ENCODE data around the gene TCAF2.
"Not testable (repeated sequence)": the region's sequence is repeated elsewhere in the genome, so short reads cannot be mapped to it uniquely, and the experiment has no call there.

The TCAF2 gene

DNA sequence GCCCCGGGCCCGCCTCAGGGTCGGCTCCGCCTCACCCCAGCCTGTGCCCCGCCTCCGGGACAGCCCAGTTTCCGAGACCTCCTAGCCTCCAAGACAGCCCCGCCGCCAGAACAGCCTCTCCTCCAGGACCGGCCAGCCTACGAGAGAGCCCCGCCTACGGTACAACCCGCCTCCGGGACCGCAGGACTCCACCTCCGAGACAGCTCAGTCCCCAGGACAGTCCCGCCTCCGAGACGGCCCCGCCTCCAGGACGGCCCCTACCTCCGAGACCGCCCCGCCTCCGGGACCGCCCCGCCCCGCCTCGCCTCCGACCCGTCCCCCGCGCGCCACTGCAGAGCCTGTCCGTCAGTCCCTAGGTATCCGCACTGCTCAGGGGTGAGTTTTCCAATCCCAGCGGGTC, at the start of gene TCAF2:
TSS of gene TCAF2 (plus strand) at position 329 of the 400 bp plus-strand sequence.
- not testable (repeated sequence) for DNase-seq (ENCODE audit: extremely low read depth, low read depth)
- 0 out of 2 replicates have a peak within 1 kb of the TSS, but pooled peaks have one; percentile 20 for H3K4me3 ChIP-seq (replicated peaks; ENCODE audit: low read depth, low read length)

DNA sequence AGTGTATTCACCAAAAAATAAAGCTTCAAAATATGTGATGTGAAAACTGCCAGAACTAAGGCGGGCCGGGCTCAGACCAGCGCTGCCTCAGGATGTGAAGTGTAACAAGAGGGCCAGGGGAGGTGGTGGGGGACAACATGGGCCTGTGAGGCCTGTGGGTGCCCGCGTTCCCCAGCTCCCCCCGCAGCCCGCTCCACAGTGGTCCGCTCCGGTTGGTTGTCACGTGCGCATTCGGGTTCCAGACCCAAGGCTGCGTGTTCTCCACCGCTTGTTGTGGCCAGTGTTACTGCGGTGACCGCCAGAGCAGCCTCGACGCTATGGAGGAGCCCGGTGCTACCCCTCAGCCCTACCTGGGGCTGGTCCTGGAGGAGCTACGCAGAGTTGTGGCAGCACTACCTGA, 49.3 kb upstream of the TCAF2 start, which contains the start of gene CTAGE15:
TSS of gene CTAGE15 (plus strand) at position 301 of the 400 bp plus-strand sequence. CDS start at position 318, 17 bp downstream.
- H3K4me3 ChIP-seq (replicated peaks; ENCODE audit: low read depth, low read length); DNase-seq (ENCODE audit: extremely low read depth, low read depth): not testable (repeated sequence)

DNA sequence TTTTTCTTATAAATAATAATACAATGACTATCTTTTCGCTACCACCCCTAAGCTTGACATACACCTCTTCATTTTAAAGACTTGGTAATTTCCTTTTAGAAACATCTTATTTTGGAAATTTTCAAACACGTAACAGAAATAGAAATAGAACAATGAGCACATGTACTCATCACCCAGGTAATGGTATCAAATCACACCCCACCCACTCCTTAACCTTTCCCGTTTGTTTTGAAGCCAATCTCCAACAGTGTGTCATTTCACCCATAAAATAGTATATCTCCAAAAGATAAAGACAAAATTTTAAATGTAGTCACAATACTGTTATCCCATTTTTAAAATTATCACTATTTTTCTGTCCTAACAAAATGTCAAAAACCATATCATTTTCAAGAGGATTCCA, 32.6 kb upstream of the TCAF2 start:
- H3K4me3 ChIP-seq (replicated peaks; ENCODE audit: low read depth, low read length); DNase-seq (ENCODE audit: extremely low read depth, low read depth): not testable (repeated sequence)

DNA sequence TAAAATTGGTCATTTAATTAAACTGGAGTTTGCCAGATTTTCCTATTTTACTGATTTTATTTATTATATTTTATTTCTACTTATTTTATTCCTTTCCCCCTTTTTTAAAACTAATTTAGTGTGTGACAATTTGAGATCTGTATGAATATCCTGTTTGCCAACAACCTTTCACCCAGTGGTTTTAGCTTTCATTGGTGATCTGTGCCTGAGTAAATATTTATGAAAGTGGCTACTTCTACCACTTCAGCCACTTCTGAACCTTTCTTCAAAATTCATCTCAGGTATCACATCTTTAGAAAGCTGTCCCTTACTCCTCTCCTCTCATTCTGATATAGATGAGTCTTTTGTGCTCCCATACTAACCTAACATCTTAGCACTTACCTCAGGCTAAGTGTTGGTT, 30.9 kb upstream of the TCAF2 start:
- H3K4me3 ChIP-seq (replicated peaks; ENCODE audit: low read depth, low read length); DNase-seq (ENCODE audit: extremely low read depth, low read depth): not testable (repeated sequence)

DNA sequence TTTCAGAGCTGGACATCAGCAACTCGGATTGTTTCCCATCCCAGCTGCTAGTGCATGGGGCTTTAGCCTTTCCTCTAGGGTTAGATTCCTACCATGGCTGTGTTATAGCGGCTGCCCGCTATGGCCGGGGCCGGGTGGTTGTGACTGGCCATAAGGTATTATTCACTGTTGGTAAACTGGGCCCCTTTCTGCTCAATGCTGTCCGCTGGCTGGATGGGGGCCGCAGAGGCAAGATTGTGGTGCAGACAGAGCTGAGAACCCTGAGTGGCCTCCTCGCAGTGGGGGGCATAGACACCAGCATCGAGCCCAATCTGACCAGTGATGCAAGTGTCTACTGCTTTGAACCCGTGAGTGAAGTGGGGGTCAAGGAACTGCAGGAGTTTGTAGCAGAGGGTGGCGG, 22.7 kb upstream of the TCAF2 start:
- not testable (repeated sequence) for H3K4me3 ChIP-seq (replicated peaks; ENCODE audit: low read depth, low read length); DNase-seq (ENCODE audit: extremely low read depth, low read depth)

DNA sequence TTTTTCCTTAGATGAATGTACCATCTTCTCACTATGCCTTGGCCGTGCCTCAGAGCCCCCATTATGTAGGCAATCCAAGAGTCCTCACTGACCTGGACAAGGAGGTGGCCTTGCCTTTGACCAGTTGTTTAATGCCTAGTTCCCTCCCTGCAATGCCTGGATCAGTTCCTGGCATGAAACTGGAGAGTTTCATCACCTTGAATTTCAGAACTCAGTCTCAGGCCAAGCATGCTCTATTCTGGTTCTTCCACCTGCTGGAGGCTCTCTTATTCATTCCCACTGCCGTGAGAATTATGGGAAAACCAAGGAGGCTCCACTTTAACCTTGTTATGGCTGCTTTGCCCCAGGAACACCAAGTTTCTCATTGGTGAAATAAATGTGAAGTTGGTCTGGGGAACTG, 17.2 kb upstream of the TCAF2 start:
- DNase-seq (ENCODE audit: extremely low read depth, low read depth); H3K4me3 ChIP-seq (replicated peaks; ENCODE audit: low read depth, low read length): not testable (repeated sequence)

DNA sequence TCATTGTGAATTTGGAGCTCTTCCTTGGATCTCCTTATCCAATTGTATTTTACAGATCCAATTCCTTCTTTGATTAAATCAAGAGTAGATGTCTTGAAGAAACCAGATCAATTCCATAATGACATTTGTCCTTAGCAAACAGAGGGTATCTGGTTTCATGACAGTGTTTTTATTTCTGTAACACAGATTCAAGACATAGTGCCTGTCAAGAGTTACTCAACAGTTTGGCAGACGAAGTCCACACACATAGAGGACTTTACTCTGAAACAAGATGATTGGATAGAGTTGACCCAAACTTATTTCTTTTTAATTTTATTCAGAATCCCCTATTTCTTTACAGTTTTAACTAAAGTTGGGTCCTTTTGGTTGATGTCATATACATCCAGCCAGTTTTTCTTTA, 14.7 kb upstream of the TCAF2 start:
- not testable (repeated sequence) for H3K4me3 ChIP-seq (replicated peaks; ENCODE audit: low read depth, low read length); DNase-seq (ENCODE audit: extremely low read depth, low read depth)

DNA sequence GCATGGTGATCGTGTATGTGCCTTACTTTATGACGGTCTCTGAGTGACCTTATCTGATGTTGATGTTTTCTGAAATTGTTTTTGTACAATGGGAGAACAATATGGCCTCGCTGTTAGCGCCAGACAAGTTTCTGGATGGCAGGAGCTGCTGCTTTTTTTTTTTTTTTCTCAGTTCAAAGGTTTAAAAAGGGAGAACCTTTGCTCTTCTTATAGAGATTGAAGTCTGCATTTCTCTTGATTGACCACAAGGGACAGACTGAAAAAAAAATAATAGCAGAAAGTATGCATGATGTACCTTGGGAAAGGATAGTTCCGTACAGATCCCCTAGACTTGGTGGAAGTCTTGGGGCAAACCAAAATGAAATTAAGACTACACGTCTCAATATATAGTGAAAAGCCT, 5.2 kb upstream of the TCAF2 start:
- not testable (repeated sequence) for H3K4me3 ChIP-seq (replicated peaks; ENCODE audit: low read depth, low read length); DNase-seq (ENCODE audit: extremely low read depth, low read depth)

DNA sequence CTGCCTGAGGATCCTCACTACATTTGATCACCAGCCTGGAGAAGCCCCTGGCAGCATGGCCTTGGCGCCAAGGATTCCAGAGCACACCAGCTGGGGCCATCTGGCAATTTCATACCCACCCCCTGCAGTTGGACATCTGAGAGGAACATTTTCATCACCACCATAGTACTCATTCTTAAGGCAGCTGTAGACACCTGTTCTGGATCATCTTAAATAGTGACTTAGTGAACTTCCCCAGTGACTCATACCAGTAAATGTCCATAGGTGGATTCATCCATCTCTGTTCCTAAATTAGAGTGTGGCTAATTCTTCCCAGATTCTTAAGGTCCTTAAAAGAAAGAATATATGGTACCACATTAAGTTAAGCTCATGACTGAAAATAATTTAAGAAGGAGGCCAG, 3.6 kb upstream of the TCAF2 start:
- not testable (repeated sequence) for DNase-seq (ENCODE audit: extremely low read depth, low read depth); H3K4me3 ChIP-seq (replicated peaks; ENCODE audit: low read depth, low read length)

DNA sequence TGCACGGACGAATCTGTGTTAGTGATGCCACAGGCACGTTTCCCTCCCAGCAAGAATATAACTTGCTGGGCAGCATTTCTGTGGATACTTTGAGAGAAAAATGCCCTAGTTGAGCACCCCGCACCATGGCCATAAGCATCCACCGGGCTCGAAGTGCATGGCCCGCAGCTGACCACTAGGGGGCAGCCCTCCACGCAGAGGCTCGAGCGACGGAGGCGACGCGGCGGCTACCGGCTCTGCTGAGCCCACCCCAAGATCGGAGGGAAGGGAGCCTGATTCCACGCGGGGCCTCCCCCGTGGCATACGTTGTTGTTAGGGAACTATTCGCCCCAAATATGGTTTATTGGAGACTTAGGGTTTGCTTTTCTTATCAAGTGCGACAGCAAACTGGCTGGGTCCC, 716 bp upstream of the TCAF2 start:
- not testable (repeated sequence) for H3K4me3 ChIP-seq (replicated peaks; ENCODE audit: low read depth, low read length); DNase-seq (ENCODE audit: extremely low read depth, low read depth)

DNA sequence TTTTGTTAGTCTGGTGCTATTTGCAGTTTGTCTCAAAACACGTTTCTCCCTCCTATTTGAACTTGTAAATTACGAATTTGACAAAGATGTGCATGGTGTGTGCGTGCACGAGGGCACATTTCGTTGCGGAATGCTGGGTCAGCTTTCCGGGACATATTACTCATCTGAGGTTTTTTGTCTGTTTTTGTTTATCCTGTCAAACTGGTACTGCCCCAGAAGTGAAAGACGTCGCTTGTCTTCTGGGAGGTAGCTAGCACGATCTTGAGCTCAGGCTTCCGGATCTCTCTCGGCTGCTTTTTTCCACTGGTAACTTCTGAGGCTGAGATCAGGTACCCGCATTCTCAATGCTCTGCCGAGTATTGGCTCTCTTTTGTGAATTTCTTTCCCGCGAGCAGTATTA, 401 bp downstream of the TCAF2 start:
- H3K4me3 ChIP-seq (replicated peaks; ENCODE audit: low read depth, low read length), result 0 out of 2 replicates have a peak overlapping the region, but pooled peaks have one; percentile 20
- DNase-seq (ENCODE audit: extremely low read depth, low read depth), result not testable (repeated sequence)

DNA sequence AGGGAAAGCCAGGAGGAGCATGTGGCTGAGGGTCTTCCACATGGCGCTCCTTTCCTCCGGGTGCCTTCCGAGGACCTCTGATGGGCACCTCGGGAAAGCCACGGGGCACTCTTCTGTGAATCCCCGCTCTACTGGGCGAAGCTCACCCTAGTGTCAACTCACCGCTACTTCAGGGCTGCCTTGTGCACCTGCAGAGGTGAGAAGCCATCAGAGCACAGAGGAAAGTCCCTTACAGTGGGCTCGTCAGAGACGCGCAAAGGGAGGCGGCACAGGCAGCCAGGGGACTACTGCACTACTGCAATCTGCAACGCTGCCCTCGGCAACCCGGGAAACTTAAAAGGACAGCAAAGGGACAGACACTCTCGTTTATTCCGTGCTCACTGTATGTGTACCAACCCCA, 1.4 kb downstream of the TCAF2 start:
- DNase-seq (ENCODE audit: extremely low read depth, low read depth), result not testable (repeated sequence)

DNA sequence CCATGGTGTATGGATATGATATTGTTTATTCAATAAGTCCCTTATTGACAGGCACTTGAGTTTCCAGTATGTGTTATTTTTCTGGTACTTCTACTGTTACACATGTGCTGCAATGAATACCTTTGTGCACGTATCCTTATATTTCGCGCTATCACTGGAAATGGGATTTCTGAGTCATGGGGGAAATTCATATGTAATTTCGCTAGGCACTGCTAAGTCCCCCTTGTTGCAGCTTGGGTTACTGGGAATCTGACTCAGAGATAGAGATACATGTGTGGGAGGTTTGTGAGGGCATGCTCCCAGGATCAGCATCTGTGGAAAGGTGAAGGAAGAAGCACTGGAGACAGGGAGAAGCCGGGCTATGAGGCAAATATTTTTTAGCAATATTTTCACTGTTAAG, 9.9 kb downstream of the TCAF2 start:
- not testable (repeated sequence) for H3K4me3 ChIP-seq (replicated peaks; ENCODE audit: low read depth, low read length); DNase-seq (ENCODE audit: extremely low read depth, low read depth)

More for the DNA sequence above, 1.4 kb downstream of the TCAF2 start:
- not testable (repeated sequence) for H3K4me3 ChIP-seq (replicated peaks; ENCODE audit: low read depth, low read length)

DNA sequence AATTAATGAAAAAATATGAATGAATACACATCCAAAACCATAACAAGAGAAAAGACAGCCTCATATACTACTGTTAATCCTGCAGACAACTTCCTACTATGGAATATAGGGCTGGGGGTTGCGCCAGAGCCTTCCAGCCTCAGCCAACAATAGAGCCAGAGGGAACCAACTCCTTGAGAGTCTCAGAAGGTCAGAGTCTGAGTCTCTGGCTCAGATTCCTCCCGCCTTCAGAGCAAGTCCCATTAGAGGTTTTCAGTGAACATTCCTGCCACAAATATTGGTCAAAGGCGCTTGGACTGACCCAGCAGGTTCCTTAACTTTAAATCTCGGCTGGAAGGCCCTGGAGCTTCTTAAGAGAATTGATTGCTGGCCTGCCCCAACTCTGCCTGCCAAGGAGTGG, 11.7 kb downstream of the TCAF2 start:
- not testable (repeated sequence) for DNase-seq (ENCODE audit: extremely low read depth, low read depth); H3K4me3 ChIP-seq (replicated peaks; ENCODE audit: low read depth, low read length)

DNA sequence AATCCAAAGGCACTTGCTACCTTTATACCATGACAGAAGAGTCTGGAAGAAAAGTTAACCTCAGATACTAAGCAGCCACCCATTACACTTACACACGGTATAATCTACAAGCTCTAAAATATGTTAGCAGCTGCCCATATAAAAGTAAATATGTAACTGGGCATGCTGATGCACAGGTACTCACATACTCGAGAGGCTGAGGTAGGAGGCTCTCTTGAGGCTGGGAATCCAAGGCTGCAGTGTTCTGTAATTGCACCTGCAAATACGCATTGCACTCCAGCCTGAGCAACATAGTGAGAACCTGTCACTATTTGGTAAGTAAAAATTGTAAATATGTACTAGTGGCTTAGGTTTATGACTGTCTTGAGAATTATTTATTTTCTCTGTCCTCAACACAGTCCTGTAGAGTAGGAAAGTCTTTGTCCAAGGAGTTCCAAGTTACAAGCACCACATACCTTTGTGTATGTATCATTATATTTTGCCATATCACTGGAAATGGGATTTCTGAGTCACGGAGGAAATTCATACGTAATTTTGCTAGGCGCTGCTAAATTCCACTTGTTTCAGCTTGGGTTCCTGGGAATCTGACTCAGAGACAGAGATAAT, 12.3 kb downstream of the TCAF2 start:
- DNase-seq (ENCODE audit: extremely low read depth, low read depth); H3K4me3 ChIP-seq (replicated peaks; ENCODE audit: low read depth, low read length): not testable (repeated sequence)

DNA sequence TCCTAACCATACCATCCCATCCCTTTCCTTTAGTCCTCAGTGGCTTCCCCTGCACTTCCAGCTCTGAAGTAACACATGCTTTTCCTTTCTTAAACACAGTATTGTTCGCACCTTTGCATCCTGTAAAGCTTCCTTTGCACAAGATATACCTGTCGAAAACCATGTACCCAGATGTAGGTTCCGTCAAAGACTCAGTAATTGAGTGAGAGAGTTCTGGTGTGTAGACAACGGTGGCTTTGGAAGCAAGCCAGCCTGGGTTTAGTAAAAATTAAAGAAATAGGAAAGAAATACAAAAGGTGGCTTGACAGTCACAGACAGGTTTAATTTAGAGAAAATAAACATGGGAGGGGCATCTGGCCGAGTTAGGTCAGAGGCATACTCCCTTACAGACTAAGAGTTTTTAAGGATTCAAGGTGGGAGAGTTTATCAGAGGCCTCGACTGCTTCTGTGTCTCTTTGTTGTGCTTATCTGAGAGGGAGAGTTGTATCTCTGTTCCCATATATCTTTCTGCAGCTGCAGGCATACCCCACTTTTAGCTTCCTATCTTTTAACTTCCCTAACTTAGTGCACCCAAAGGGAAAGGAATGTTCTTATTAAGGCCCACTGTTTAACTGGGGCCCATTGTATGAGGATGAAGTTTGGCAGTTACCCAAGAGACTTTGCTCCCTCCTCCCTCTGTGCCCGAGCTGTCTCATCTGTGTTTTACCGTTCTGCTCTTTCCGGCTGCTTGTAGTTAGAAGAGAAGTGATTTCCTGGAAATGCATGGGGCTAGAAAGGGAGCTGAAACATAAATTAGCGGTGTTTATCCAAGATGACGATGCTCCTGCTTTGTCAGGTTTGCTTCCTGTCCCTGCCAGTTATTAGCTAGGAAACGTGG, 14.8 kb downstream of the TCAF2 start:
- not testable (repeated sequence) for DNase-seq (ENCODE audit: extremely low read depth, low read depth)

DNA sequence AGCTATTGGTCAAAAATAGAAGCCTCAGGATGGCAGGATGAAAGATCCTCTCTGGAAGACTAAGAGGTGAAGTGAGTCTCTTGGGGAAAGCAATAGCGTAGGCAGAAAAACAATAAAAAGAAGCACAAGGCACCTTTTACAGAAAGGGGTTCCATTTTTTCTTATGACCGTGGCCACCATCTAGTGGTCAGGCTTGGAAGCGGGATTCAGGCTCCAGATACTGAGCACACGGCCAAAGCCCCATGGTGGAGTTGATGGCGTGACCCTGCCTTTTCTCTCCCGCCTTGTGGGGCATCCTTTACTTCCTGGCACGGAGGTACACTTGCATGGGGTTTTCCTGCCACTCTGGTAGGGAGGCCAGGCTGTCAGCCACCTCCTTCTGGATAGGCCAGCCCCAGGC, 18.6 kb downstream of the TCAF2 start:
- H3K4me3 ChIP-seq (replicated peaks; ENCODE audit: low read depth, low read length); DNase-seq (ENCODE audit: extremely low read depth, low read depth): not testable (repeated sequence)

More for the DNA sequence above, 14.8 kb downstream of the TCAF2 start:
- H3K4me3 ChIP-seq (replicated peaks; ENCODE audit: low read depth, low read length), result not testable (repeated sequence)

DNA sequence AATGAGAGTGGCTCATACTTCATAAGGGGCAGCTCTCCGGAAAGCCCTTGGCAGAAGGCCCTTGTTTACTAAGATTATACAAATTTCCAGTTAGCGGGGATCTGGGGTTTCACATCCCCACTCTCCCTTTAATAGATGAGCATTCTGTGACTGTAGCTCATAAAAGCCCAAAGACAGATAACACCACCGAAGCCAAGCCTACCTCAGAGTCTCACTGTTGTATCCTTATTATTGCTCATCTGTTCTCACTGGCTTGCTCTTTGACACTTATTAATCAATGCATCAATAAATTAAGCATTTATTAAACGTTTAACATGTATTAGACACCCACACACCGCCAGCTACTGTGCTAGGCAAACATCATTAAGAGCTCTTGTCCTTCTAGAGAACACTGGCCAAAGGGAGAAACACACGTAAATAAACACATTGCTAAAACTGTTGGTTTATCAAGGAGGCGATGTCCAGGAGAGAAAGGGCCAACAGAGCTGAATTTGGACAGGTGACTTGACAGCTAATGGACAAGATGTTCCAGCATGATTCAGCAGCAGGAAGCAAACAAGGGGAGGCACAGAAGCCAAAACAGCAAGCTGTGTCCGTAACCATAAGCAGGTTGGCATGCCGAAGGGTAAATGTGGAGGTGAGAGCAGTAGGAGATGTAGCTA, 19.9 kb downstream of the TCAF2 start:
- not testable (repeated sequence) for H3K4me3 ChIP-seq (replicated peaks; ENCODE audit: low read depth, low read length); DNase-seq (ENCODE audit: extremely low read depth, low read depth)

DNA sequence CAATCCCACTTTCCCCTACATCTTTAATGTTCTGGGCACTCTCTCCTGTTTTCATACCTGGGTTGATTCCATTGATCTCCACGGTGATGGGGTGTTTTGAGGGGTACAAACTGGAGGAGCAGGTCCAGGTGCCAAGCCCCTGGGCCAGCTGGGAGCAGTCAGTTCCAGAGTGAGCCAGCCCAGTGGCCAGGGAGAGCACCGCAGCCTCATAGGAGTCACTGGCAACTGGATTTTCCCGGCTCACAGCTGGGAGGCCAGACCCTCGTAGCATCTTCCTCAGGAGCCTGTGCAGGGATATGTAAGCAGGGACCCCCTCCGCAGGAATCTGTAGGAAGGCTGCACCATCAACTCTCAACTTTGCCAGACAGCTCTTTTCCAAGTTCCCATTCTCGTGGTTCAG, 25.8 kb downstream of the TCAF2 start:
- H3K4me3 ChIP-seq (replicated peaks; ENCODE audit: low read depth, low read length); DNase-seq (ENCODE audit: extremely low read depth, low read depth): not testable (repeated sequence)

Data from HFF-Myc (cell line).